Thyroid gland (tissue), 4 donors: ENCODE results near the gene ZNF804A.
A peak's percentile ranks its signal among the peaks of the same experiment; 100 is the strongest.

ENCODE experiments used
- CTCF ChIP-seq, 6 experiments: fragments of 200-600 bp in 3 of 6; fragments of 450-650 bp in 3 of 6; sonication (generic) in 3 of 6; IDR thresholded peaks; one replicate each; pipeline ENCODE4 v1.5.1; 2016 to 2019; ENCODE audit warnings: antibody characterized with exemption in 6 of 6, mild to moderate bottlenecking in 2 of 6, inconsistent platforms in 1 of 6, moderate library complexity in 1 of 6
- POLR2A ChIP-seq, 2 donors: fragments of 450-650 bp; IDR thresholded peaks; one replicate each; pipeline ENCODE4 v1.6.1; 2017; ENCODE audit warnings: antibody characterized with exemption in 2 of 2, mild to moderate bottlenecking in 2 of 2, moderate library complexity in 1 of 2

GRCh38 chr2:184598316-184599053 is at the start of gene ZNF804A:
- no peak for TF ChIP-seq CTCF (IDR thresholded peaks at IDR 0.05)
- TF ChIP-seq POLR2A (IDR thresholded peaks at IDR 0.05), result peak in 1 of 2 donors; percentile 68
